ENCODE data around the gene LTB4R2.
A peak's percentile ranks its signal among the peaks of the same experiment; 100 is the strongest.

LTB4R2 gene

DNA sequence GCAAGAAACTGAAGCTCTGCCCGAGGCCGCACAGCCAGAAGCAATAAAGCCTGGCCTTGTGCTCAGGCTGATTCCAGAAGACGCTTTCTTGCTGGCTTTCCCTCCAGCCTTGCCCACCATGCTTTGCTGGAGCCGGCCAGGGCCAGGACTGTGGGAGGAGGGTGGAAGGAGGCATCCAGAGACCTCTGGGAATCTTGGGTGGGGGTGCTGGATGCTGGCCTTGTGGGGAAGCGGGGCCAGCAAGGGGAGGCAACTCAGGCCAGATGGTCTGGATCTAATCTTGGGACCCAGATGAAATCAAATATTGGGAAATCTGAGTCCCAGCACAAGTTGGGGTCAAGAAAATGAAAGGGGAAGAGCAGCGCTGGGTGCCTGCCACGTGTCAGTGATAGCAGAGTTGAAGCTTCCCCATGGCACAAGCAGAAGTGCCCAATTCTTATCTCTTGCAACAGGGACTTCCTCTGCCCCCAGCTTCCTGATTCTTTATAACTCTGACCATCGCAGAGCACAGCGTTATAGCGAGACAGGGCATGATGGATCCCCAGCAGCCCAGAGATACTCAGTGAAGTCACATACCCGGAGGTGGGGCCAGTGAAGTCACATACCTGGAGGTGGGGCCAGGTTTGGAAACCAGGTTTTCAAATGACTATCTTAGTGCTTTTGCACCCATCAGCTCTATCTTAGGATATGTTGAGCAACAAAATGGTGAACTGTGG, 32.2 kb upstream of the LTB4R2 start:
- no peak for TF ChIP-seq ZFX (IDR thresholded peaks at IDR 0.05; ENCODE audit: borderline replicate concordance)
- TF ChIP-seq, protein P1, sequence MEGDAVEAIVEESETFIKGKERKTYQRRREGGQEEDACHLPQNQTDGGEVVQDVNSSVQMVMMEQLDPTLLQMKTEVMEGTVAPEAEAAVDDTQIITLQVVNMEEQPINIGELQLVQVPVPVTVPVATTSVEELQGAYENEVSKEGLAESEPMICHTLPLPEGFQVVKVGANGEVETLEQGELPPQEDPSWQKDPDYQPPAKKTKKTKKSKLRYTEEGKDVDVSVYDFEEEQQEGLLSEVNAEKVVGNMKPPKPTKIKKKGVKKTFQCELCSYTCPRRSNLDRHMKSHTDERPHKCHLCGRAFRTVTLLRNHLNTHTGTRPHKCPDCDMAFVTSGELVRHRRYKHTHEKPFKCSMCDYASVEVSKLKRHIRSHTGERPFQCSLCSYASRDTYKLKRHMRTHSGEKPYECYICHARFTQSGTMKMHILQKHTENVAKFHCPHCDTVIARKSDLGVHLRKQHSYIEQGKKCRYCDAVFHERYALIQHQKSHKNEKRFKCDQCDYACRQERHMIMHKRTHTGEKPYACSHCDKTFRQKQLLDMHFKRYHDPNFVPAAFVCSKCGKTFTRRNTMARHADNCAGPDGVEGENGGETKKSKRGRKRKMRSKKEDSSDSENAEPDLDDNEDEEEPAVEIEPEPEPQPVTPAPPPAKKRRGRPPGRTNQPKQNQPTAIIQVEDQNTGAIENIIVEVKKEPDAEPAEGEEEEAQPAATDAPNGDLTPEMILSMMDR (IDR thresholded peaks at IDR 0.05), result no peak

DNA sequence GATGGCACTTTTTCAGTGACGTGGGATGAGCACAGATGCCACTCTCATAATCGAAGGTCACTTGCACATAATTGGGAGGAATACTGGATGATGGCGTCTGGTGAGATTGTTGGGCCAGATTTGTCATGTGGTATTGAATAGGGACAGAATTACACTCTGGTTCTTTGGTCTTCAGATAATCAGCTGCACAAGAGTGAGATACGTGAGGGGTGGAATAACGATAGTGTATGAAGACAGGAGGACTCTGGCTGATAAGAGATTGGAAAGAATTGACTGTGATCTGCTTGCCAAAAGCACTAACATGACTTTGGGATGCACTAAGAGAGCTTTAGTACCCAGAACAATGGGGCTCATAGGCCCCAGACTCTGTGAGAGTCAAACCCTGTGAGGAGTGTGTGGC, 31.5 kb upstream of the LTB4R2 start:
- no peak overlapping the region for H3K27ac ChIP-seq
- TF ChIP-seq, protein P1 (IDR thresholded peaks at IDR 0.05), result no peak
- no peak for TF ChIP-seq ZFX (IDR thresholded peaks at IDR 0.05; ENCODE audit: borderline replicate concordance)

More for the DNA sequence above, 32.2 kb upstream of the LTB4R2 start:
- H3K27ac ChIP-seq, result no peak overlapping the region

DNA sequence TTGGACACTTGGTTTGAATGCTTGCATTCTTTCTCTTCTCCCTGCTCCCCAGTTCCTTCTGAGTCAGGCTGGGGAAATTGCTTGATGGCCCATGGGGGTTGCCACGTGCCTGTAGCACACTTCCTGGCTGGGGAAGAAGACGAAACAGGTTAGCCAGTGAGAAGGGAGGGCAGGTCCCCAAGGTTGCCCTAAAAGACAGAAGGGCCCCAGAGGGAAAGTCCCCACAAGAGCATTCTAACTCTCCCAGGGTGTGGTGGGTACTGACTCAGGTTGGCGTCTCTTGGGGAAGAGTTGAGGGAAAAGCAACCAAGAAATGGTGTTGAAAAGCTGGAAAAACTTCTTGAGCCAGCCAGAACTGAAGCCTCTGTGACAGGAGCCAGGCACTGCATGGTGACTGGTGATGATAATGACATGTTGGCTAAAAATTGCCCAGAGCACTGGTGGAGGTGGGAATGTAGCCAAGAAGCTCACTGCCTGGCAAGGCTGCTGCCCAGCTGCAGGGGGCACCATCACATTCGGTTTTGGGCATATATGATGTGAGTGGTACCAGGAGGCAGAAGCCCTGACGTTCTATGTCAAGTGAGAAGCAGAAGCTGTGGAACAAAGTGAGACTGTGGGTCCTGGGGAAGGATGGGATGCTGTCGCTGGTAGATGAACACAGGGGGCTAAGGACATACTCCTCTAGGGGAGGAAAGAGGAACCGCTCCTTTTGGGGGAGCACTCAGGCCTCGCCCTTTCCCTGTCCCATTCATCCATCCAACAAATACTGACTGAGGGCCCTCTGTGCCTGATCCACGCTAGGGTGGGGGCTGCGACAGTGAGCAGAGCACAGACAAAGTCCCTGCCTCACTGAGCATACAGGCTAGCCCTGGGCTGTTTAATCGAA, 30.4 kb upstream of the LTB4R2 start:
- TF ChIP-seq, protein P1 (IDR thresholded peaks at IDR 0.05), result peak; percentile 56
- no peak for TF ChIP-seq ZFX (IDR thresholded peaks at IDR 0.05; ENCODE audit: borderline replicate concordance)
- H3K27ac ChIP-seq, result no peak overlapping the region

DNA sequence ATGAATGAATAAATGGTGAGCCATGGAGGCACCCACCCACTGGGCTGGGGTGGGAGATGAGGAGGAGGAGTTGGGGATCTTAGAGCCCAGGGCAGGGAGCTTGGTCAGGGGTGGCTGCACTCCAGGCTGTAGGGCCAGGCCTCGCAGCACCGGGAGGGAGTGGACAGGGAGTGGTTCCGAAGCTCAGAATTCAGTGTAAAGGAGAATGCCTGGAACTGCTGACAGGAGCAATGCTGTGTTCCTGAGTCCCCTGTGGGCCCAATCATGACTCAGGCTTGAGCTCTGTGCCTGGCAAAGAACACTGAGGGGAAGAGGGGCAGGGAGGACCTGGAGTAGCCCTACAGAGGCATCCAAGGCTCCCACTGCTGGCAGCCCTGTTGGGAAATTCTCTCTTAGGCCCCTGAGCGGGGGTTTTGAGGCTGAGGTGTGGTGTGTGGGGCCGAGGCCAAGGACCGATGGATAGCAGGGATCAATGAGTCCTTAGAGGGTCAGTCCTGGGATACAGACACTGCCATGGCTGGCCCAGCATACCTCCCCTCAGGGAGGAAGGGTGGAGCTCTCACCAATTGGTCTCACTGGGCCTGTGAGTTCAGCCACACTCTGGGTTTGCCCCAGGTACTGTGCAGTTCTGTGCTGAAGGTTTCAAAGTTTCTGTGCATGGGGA, 29.0 kb upstream of the LTB4R2 start:
- no peak overlapping the region for H3K27ac ChIP-seq
- TF ChIP-seq, protein P1 (IDR thresholded peaks at IDR 0.05), result no peak
- no peak for TF ChIP-seq ZFX (IDR thresholded peaks at IDR 0.05; ENCODE audit: borderline replicate concordance)

DNA sequence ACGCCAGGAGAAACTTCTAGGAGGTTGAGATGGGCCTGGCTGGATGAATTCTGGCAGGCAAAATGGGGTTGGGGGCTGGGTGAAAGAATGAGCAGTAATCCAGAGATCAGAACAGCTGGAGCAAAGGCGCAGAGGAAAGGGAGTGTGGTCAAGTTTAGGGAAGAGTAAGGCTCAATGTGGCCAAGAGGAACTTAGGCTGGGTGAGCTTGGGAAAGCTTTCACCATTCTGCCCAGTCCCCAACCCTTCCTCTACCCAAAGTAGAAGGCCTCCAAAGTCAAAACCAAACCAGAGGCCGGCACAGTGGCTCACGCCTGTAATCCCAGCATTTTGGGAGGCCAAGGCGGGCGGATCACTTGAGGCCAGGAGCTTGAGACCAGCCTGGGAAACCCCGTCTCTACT, 28.3 kb upstream of the LTB4R2 start:
- TF ChIP-seq ZFX (IDR thresholded peaks at IDR 0.05; ENCODE audit: borderline replicate concordance), result no peak
- TF ChIP-seq, protein P1 (IDR thresholded peaks at IDR 0.05), result no peak
- H3K27ac ChIP-seq, result no peak overlapping the region

DNA sequence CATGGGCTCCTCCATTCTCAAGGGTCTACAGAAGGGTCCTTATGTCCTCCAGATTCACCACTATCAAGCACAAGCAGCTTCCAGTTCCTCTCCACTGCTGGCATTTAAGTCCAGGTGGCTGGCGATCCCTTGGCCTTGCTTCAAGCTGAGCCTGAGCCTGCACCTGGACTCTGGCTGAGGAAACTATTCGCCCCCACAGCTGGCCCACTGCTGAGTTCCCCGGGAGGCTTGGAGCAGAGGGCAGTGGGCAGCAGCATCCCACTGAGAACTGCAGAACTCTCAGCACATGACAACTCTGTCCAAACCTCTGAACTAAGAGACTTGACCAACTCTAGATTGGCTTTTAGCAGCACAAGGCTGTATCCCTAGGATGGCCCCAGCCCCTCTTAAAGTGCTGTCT, 27.2 kb upstream of the LTB4R2 start:
- H3K27ac ChIP-seq, result no peak overlapping the region
- TF ChIP-seq, protein P1 (IDR thresholded peaks at IDR 0.05), result no peak
- no peak for TF ChIP-seq ZFX (IDR thresholded peaks at IDR 0.05; ENCODE audit: borderline replicate concordance)

Data from 22Rv1 (cell line).